HepG2 (cell line): ENCODE measurements around the gene MSMP. TPM values are rescaled to one million over a fixed set of nuclear protein-coding genes. Genes with fewer than 3 reads are reported as not detected.

Experiments used
- ARNT ChIP-seq: fragments of 450-650 bp; IDR thresholded peaks from 2 replicates; pipeline ENCODE4 v1.6.1; 2017
- ATRX ChIP-seq: sonication (generic); formaldehyde crosslinking; IDR thresholded peaks from 2 replicates; pipeline ENCODE4 v1.4.0; 2020; ENCODE audit warnings: missing genetic modification reagents, borderline replicate concordance
- FOXO1 ChIP-seq: sonication (generic); formaldehyde crosslinking; IDR thresholded peaks from 2 replicates; pipeline ENCODE4 v1.4.0; 2020; ENCODE audit warnings: missing genetic modification reagents
- HCFC1 ChIP-seq: fragments of 150-350 bp; IDR thresholded peaks from 2 replicates; pipeline ENCODE4 v1.6.1; 2014; ENCODE audit warnings: low read depth, low read length
- IRF2 ChIP-seq: IDR thresholded peaks from 2 replicates; pipeline ENCODE4 v1.6.1; 2018; ENCODE audit warnings: missing genetic modification reagents, missing compliant biosample characterization
- MAFF ChIP-seq: IDR thresholded peaks from 2 replicates; pipeline ENCODE4 v1.6.1; 2011; ENCODE audit warnings: low read depth, low read length, improper control_type of control experiment
- MTF1 ChIP-seq: sonication (generic); formaldehyde crosslinking; IDR thresholded peaks from 2 replicates; pipeline ENCODE4 v1.5.0; 2020; ENCODE audit warnings: missing genetic modification reagents
- NR2C2 ChIP-seq: sonication (generic); formaldehyde crosslinking; IDR thresholded peaks from 2 replicates; pipeline ENCODE4 v1.4.0; 2020; ENCODE audit warnings: missing genetic modification reagents, mild to moderate bottlenecking, moderate library complexity, borderline replicate concordance
- PAXIP1 ChIP-seq: sonication (generic); formaldehyde crosslinking; conservative IDR thresholded peaks from 2 replicates; pipeline ENCODE4 v1.4.0; 2020; ENCODE audit warnings: mild to moderate bottlenecking, missing genetic modification reagents, moderate library complexity
- RAD51 ChIP-seq: fragments of 450-650 bp; IDR thresholded peaks from 2 replicates; pipeline ENCODE4 v1.6.1; 2016; ENCODE audit warnings: borderline replicate concordance
- SMAD3 ChIP-seq: sonication (generic); formaldehyde crosslinking; IDR thresholded peaks from 2 replicates; pipeline ENCODE4 v1.4.0; 2020; ENCODE audit warnings: missing genetic modification reagents
- SNAPC2 ChIP-seq: sonication (generic); formaldehyde crosslinking; IDR thresholded peaks from 2 replicates; pipeline ENCODE4 v1.8.1; 2022; ENCODE audit warnings: mild to moderate bottlenecking, missing genetic modification reagents
- THYN1 ChIP-seq: sonication (generic); formaldehyde crosslinking; IDR thresholded peaks from 2 replicates; pipeline ENCODE4 v1.8.1; 2023; ENCODE audit warnings: low read depth, mild to moderate bottlenecking, moderate library complexity, missing genetic modification reagents, borderline replicate concordance
- ZNF674 ChIP-seq: sonication (generic); formaldehyde crosslinking; IDR thresholded peaks from 2 replicates; pipeline ENCODE4 v1.5.0; 2020; ENCODE audit warnings: low read depth, mild to moderate bottlenecking, missing genetic modification reagents
- ZNF775 ChIP-seq: sonication (generic); formaldehyde crosslinking; IDR thresholded peaks from 2 replicates; pipeline ENCODE4 v1.4.0; 2020; ENCODE audit warnings: missing genetic modification reagents, mild to moderate bottlenecking, moderate library complexity, borderline replicate concordance
- ZNF816 ChIP-seq: sonication (generic); formaldehyde crosslinking; IDR thresholded peaks from 2 replicates; pipeline ENCODE4 v1.8.0; 2022; ENCODE audit warnings: missing genetic modification reagents, mild to moderate bottlenecking, borderline replicate concordance
- polyA plus RNA-seq, 8 experiments: library from polyadenylated mRNA; depleted of rRNA in 3 of 8; stranded (reverse) in 7 of 8; unstranded in 1 of 8; fragments of >200 nt; fragmentation: Illumina TruSeq in 4 of 8; extraction: Trizol in 4 of 8; gene quantifications; 2 replicates each; pipeline versions ENCODE4 v1.2.1 to v1.2.3, GENCODE V29; 2011 to 2016; ENCODE audit warnings: low read depth in 4 of 8, missing spikeins in 1 of 8, mixed read lengths in 1 of 8; ENCODE audit not compliant: insufficient read depth in 1 of 8
- total RNA-seq, 5 experiments: library from RNA; depleted of rRNA; stranded (reverse); fragments of >200 nt; fragmentation: Illumina TruSeq; extraction: Trizol; gene quantifications; 2 replicates each; pipeline ENCODE4 v1.2.3, GENCODE V29; 2016; ENCODE audit warnings: low read depth in 1 of 5
- TF ChIP-seq, protein P1 (sequence below): sonication (generic); formaldehyde crosslinking; IDR thresholded peaks from 2 replicates; pipeline ENCODE4 v1.5.0; 2020; ENCODE audit warnings: mild to moderate bottlenecking, missing genetic modification reagents, borderline replicate concordance
- TF ChIP-seq, protein P2 (sequence below): sonication (generic); formaldehyde crosslinking; IDR thresholded peaks from 2 replicates; pipeline ENCODE4 v1.8.0; 2022; ENCODE audit warnings: mild to moderate bottlenecking, missing genetic modification reagents, moderate library complexity
- TF ChIP-seq, protein P3 (sequence below): sonication (generic); formaldehyde crosslinking; IDR thresholded peaks from 2 replicates; pipeline ENCODE4 v1.5.1; 2020; ENCODE audit warnings: mild to moderate bottlenecking, moderate library complexity, missing genetic modification reagents

The MSMP gene
- total and polyA plus RNA-seq, 2 of the 13 experiments (the other 11 are each of a cell fraction or from before 2014, with no cell fraction given), result 0.24 to 0.46 TPM

DNA sequence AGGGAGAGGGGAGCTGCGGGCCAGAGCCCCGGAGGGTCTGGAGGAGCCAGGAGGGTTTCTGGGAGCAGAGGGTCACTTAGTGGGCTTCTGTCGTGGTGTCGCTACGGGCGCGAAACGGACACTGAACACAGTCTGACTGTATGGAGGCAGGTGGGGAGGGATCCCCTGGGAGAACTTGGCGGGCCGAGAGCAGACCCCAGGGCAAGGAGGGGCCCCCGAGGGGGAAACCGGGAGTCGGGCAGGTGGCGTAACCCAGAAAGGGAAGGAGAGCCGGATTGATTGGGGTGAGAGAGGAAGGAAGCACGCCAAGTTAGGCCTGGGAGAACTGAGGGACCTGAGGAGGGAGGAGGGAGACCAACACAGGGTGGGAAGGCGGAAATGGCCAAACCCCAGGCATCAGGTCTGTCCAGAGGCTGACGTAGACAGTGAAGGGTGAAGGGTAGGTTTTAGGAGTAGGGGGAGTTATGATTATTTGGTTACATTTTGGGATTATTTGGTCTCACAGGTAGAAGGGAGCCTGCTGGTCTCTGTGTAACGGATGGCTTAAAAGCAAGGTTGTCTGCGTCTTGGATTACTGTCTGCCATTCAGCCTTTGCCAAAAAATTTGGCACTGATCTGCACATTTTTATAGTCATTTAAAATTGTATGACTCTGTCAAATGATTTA lies 3.3 kb upstream of the MSMP start (continued):
- TF ChIP-seq, protein P1, sequence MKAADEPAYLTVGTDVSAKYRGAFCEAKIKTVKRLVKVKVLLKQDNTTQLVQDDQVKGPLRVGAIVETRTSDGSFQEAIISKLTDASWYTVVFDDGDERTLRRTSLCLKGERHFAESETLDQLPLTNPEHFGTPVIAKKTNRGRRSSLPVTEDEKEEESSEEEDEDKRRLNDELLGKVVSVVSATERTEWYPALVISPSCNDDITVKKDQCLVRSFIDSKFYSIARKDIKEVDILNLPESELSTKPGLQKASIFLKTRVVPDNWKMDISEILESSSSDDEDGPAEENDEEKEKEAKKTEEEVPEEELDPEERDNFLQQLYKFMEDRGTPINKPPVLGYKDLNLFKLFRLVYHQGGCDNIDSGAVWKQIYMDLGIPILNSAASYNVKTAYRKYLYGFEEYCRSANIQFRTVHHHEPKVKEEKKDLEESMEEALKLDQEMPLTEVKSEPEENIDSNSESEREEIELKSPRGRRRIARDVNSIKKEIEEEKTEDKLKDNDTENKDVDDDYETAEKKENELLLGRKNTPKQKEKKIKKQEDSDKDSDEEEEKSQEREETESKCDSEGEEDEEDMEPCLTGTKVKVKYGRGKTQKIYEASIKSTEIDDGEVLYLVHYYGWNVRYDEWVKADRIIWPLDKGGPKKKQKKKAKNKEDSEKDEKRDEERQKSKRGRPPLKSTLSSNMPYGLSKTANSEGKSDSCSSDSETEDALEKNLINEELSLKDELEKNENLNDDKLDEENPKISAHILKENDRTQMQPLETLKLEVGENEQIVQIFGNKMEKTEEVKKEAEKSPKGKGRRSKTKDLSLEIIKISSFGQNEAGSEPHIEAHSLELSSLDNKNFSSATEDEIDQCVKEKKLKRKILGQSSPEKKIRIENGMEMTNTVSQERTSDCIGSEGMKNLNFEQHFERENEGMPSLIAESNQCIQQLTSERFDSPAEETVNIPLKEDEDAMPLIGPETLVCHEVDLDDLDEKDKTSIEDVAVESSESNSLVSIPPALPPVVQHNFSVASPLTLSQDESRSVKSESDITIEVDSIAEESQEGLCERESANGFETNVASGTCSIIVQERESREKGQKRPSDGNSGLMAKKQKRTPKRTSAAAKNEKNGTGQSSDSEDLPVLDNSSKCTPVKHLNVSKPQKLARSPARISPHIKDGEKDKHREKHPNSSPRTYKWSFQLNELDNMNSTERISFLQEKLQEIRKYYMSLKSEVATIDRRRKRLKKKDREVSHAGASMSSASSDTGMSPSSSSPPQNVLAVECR (CRISPR knock-in tag), result peak; percentile 46; the same call in 1 of the 2 replicates
- TF ChIP-seq, protein P2, sequence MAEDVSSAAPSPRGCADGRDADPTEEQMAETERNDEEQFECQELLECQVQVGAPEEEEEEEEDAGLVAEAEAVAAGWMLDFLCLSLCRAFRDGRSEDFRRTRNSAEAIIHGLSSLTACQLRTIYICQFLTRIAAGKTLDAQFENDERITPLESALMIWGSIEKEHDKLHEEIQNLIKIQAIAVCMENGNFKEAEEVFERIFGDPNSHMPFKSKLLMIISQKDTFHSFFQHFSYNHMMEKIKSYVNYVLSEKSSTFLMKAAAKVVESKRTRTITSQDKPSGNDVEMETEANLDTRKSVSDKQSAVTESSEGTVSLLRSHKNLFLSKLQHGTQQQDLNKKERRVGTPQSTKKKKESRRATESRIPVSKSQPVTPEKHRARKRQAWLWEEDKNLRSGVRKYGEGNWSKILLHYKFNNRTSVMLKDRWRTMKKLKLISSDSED, result no peak
- no peak for TF ChIP-seq SNAPC2 (CRISPR knock-in tag)
- no peak for TF ChIP-seq ZNF775 (CRISPR knock-in tag)
- no peak for TF ChIP-seq IRF2 (CRISPR knock-in tag)
- no peak for TF ChIP-seq SMAD3 (CRISPR knock-in tag)
- no peak for TF ChIP-seq ZNF674 (CRISPR knock-in tag)
- TF ChIP-seq HCFC1, result no peak
- no peak for TF ChIP-seq PAXIP1 (CRISPR knock-in tag)
- TF ChIP-seq RAD51, result no peak
- TF ChIP-seq MAFF, result no peak
- no peak for TF ChIP-seq MTF1 (CRISPR knock-in tag)
- no peak for TF ChIP-seq THYN1 (CRISPR knock-in tag)
- no peak for TF ChIP-seq NR2C2
- TF ChIP-seq FOXO1 (CRISPR knock-in tag), result no peak; the same call in 1 of the 2 replicates
- no peak for TF ChIP-seq ARNT
- no peak for TF ChIP-seq ZNF816
- TF ChIP-seq ATRX (CRISPR knock-in tag), result no peak
- TF ChIP-seq, protein P3, sequence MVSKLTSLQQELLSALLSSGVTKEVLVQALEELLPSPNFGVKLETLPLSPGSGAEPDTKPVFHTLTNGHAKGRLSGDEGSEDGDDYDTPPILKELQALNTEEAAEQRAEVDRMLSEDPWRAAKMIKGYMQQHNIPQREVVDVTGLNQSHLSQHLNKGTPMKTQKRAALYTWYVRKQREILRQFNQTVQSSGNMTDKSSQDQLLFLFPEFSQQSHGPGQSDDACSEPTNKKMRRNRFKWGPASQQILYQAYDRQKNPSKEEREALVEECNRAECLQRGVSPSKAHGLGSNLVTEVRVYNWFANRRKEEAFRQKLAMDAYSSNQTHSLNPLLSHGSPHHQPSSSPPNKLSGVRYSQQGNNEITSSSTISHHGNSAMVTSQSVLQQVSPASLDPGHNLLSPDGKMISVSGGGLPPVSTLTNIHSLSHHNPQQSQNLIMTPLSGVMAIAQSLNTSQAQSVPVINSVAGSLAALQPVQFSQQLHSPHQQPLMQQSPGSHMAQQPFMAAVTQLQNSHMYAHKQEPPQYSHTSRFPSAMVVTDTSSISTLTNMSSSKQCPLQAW, result 0 out of 2 replicates have a peak, but pooled peaks have one; percentile 13
